Osteocyte (in vitro differentiated cells): ENCODE measurements around the gene RBM44. TPM values are rescaled to one million over a fixed set of nuclear protein-coding genes. Genes with fewer than 3 reads are reported as not detected.

Experiments used
- DNase-seq: peaks from one replicate; pipeline ENCODE4 v3.0.0; 2021; ENCODE audit warnings: mixed read lengths; ENCODE audit not compliant: unreplicated experiment; ENCODE audit errors: extremely low spot score
- H3K27ac Mint-ChIP-seq: one replicate; pipeline ENCODE4 v1.8.0; 2021; ENCODE audit warnings: mild to moderate bottlenecking, mixed read lengths; ENCODE audit not compliant: unreplicated experiment
- H3K27me3 Mint-ChIP-seq: one replicate; pipeline ENCODE4 v1.8.0; 2021; ENCODE audit warnings: mixed read lengths; ENCODE audit not compliant: unreplicated experiment
- H3K36me3 Mint-ChIP-seq: one replicate; pipeline ENCODE4 v1.8.0; 2021; ENCODE audit warnings: mixed read lengths; ENCODE audit not compliant: unreplicated experiment
- H3K4me1 Mint-ChIP-seq: one replicate; pipeline ENCODE4 v1.8.0; 2021; ENCODE audit warnings: mixed read lengths; ENCODE audit not compliant: unreplicated experiment
- H3K4me3 Mint-ChIP-seq: one replicate; pipeline ENCODE4 v1.8.0; 2021; ENCODE audit warnings: mild to moderate bottlenecking, moderate library complexity, mixed read lengths; ENCODE audit not compliant: unreplicated experiment
- H3K9me3 Mint-ChIP-seq: one replicate; pipeline ENCODE4 v1.8.0; 2021; ENCODE audit warnings: mixed read lengths; ENCODE audit not compliant: unreplicated experiment
- total RNA-seq: library from RNA; stranded (reverse); gene quantifications from 2 replicates; pipeline ENCODE4 v1.2.1, GENCODE V29; 2021
- TF ChIP-seq, protein P1 (sequence below): fragments of 200-600 bp; sonication (generic); IDR thresholded peaks from 2 replicates; pipeline ENCODE4 v1.5.0; 2021; ENCODE audit warnings: antibody characterized with exemption, mild to moderate bottlenecking, moderate library complexity

Gene RBM44
- total RNA-seq, 1 donor from 2014 or later, result 0.46 TPM

- peak overlapping the region; percentile 93 for H3K27ac Mint-ChIP-seq
- H3K36me3 Mint-ChIP-seq, result no peaks in the 10 kb centered on the region
- TF ChIP-seq, protein P1, sequence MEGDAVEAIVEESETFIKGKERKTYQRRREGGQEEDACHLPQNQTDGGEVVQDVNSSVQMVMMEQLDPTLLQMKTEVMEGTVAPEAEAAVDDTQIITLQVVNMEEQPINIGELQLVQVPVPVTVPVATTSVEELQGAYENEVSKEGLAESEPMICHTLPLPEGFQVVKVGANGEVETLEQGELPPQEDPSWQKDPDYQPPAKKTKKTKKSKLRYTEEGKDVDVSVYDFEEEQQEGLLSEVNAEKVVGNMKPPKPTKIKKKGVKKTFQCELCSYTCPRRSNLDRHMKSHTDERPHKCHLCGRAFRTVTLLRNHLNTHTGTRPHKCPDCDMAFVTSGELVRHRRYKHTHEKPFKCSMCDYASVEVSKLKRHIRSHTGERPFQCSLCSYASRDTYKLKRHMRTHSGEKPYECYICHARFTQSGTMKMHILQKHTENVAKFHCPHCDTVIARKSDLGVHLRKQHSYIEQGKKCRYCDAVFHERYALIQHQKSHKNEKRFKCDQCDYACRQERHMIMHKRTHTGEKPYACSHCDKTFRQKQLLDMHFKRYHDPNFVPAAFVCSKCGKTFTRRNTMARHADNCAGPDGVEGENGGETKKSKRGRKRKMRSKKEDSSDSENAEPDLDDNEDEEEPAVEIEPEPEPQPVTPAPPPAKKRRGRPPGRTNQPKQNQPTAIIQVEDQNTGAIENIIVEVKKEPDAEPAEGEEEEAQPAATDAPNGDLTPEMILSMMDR, result no peak
- H3K9me3 Mint-ChIP-seq, result no peaks in the 10 kb centered on the region
- no peaks in the 10 kb centered on the region for H3K27me3 Mint-ChIP-seq
- DNase-seq, result no peak
- H3K4me1 Mint-ChIP-seq, result peaks cover 71% of the 10 kb centered on the region
- no peak overlapping the region for H3K4me3 Mint-ChIP-seq
These were observed 75.4 kb downstream of the RBM44 start for GRCh38 chr2:237873897-237874551.

GRCh38 chr2:237874585-237875161, 76.1 kb downstream of the RBM44 start:
- TF ChIP-seq, protein P1, result no peak
- Mint-ChIP-seq H3K36me3 (no peaks in the 10 kb centered on the region), H3K4me3 (no peak overlapping the region), H3K27me3 (no peaks in the 10 kb centered on the region), H3K9me3 (no peaks in the 10 kb centered on the region), H3K27ac (peak overlapping the region; percentile 93), H3K4me1 (peaks cover 71% of the 10 kb centered on the region)
- peak; percentile 87 for DNase-seq

DNA sequence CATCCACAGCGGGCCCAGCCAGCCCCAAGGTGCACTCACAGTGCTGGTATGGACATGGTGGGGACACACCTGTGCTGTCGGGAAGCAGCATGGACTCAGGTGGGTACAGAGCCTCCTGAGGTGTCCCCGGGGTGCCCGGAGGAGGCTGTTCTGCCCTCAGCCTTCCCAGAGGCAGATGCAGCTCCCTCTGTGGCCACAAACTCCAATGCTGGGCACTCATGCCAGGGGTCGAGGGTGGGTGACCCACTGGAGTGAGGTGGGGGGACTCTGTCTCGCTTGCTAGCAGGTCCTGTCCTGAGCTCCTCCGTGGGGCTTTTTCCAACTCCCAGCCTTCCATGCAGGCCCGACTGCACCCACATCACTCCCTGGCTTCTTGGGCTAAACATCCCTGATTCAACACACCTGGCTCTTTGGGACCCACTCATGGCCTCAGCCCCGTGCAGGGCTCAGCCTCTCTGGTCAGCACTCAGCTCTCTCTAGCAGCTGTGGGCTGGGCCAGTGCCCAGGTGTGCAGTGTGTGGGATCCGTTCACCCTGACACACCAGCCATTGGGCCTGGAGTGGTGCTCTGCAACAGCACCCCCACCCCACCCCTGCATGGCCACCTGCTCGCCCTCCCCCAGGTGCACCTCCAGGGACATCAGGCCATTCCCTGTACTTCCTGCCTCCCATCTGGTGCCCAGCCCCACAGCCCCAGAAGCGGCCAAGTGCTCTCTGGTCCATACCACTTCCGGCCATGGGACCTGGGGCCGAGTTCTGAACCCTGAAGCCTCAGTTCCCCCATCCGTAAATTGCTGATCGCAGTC, 76.9 kb downstream of the RBM44 start:
- H3K4me3 Mint-ChIP-seq, result no peak overlapping the region
- TF ChIP-seq, protein P1, result no peak
- H3K4me1 Mint-ChIP-seq, result peaks cover 68% of the 10 kb centered on the region
- DNase-seq, result no peak
- no peaks in the 10 kb centered on the region for H3K9me3 Mint-ChIP-seq
- H3K27me3 Mint-ChIP-seq, result no peaks in the 10 kb centered on the region
- peak overlapping the region; percentile 65 for H3K27ac Mint-ChIP-seq
- H3K36me3 Mint-ChIP-seq, result no peaks in the 10 kb centered on the region

- H3K4me3 Mint-ChIP-seq, result no peak overlapping the region
- peak overlapping the region; percentile 65 for H3K27ac Mint-ChIP-seq
These were observed 77.5 kb downstream of the RBM44 start for GRCh38 chr2:237876061-237876526.

More at GRCh38 chr2:237876061-237876526, 77.5 kb downstream of the RBM44 start:
- H3K36me3 Mint-ChIP-seq, result peaks cover 2% of the 10 kb centered on the region
- no peaks in the 10 kb centered on the region for H3K9me3 Mint-ChIP-seq
- TF ChIP-seq, protein P1, result no peak
- DNase-seq, result no peak
- H3K4me1 Mint-ChIP-seq, result peaks cover 62% of the 10 kb centered on the region
- no peaks in the 10 kb centered on the region for H3K27me3 Mint-ChIP-seq
